Activated T-cell treated with anti-CD3 and anti-CD28 coated beads, Interleukin-2, amount 50 U/mL, for 4 hours (primary cell): Measurements from ENCODE around the gene RBBP6. TPM values are rescaled to one million over a fixed set of nuclear protein-coding genes. Genes with fewer than 3 reads are reported as not detected.
"Not testable (repeated sequence)": the region's sequence is repeated elsewhere in the genome, so short reads cannot be mapped to it uniquely, and the experiment has no call there.

ENCODE experiments used
- ATAC-seq, 2 donors: fragments of 200-7000 bp; cut with Tn5 transposase; one replicate each; pipeline ENCODE4 v1.10.0; 2021
- DNase-seq: peaks from one replicate; pipeline ENCODE4 v3.0.0-alpha.2; 2020
- H3K27me3 Mint-ChIP-seq: one replicate; pipeline ENCODE4 v1.8.0; 2021; ENCODE audit warnings: low read depth, mixed read lengths
- H3K36me3 Mint-ChIP-seq: one replicate; pipeline ENCODE4 v1.8.0; 2022; ENCODE audit warnings: mixed read lengths; ENCODE audit not compliant: insufficient read depth
- H3K4me1 Mint-ChIP-seq: one replicate; pipeline ENCODE4 v1.8.0; 2021; ENCODE audit warnings: low read depth, mixed read lengths
- H3K4me3 Mint-ChIP-seq: one replicate; pipeline ENCODE4 v1.8.0; 2021; ENCODE audit warnings: mild to moderate bottlenecking, moderate library complexity, mixed read lengths
- H3K9me3 Mint-ChIP-seq: one replicate; pipeline ENCODE4 v1.8.0; 2021; ENCODE audit warnings: mixed read lengths
- total RNA-seq, 3 donors: library from RNA; stranded (reverse); gene quantifications; one replicate each; pipeline ENCODE4 v1.2.1, GENCODE V29; 2021

Gene RBBP6
- total RNA-seq, 3 donors from 2014 or later = 61.8 to 74.9 (median 73.9) TPM

DNA sequence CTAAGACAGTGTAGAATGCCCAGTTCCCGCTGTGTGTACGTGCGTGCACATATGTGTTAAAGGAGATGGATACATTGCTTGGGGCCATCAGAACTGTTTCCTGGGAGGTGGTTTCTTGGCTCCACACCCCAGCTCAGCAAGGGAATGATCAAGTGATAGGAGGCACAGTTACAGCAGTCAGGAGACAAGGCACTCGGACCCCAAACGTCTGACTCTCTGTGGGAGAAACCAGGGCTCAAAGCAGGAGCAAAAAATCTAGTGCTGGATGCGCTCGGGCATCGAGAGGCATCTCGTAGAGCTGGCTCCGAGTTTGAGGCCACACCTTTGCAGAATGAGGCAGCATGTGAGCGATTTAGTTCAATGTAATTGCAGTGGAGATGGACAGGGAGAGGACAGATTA is 71.9 kb downstream of the RBBP6 start:
- peaks cover 54% of the 10 kb centered on the region for H3K27me3 Mint-ChIP-seq
- ATAC-seq (no peak), DNase-seq (no peak)
- no peak overlapping the region for H3K4me3 Mint-ChIP-seq
- no peaks in the 10 kb centered on the region for H3K36me3 Mint-ChIP-seq
- H3K9me3 Mint-ChIP-seq = no peaks in the 10 kb centered on the region
- H3K4me1 Mint-ChIP-seq = peaks cover 13% of the 10 kb centered on the region

- H3K4me1 Mint-ChIP-seq = peaks cover 13% of the 10 kb centered on the region
- DNase-seq (no peak), ATAC-seq (no peak)
- peaks cover 47% of the 10 kb centered on the region for H3K27me3 Mint-ChIP-seq
- no peak overlapping the region for H3K4me3 Mint-ChIP-seq
- H3K9me3 Mint-ChIP-seq = no peaks in the 10 kb centered on the region
- H3K36me3 Mint-ChIP-seq = no peaks in the 10 kb centered on the region
Measured at GRCh38 chr16:24612656-24613055, 73.3 kb downstream of the RBBP6 start.

GRCh38 chr16:24613267-24613666 is 73.9 kb downstream of the RBBP6 start:
- not testable (repeated sequence) for H3K36me3 Mint-ChIP-seq, H3K9me3 Mint-ChIP-seq, H3K4me3 Mint-ChIP-seq, ATAC-seq, DNase-seq
- H3K27me3 Mint-ChIP-seq = peaks cover 41% of the 10 kb centered on the region
- peaks cover 13% of the 10 kb centered on the region for H3K4me1 Mint-ChIP-seq

GRCh38 chr16:24617502-24617901 is 78.1 kb downstream of the RBBP6 start:
- Mint-ChIP-seq H3K9me3 (no peaks in the 10 kb centered on the region), H3K36me3 (no peaks in the 10 kb centered on the region), H3K4me3 (no peak overlapping the region), H3K4me1 (no peaks in the 10 kb centered on the region), H3K27me3 (peaks cover 8% of the 10 kb centered on the region)
- no peak for DNase-seq
- ATAC-seq = no peak

Other genes starting within 250 kb of the RBBP6 start
- gene TNRC6A, start 190.1 kb downstream of the RBBP6 start, total RNA-seq = 10 to 100 TPM; 39.3 to 53.8 (median 43.8) TPM